Naive thymus-derived CD4-positive, alpha-beta T cell (primary cell): ENCODE results near the gene LTA4H. TPM values are rescaled to one million over a fixed set of nuclear protein-coding genes. Genes with fewer than 3 reads are reported as not detected.

Experiments
- ATAC-seq: fragments of 150-1000 bp; cut with Tn5 transposase; 2 replicates; pipeline ENCODE4 v1.10.0; 2021; ENCODE audit warnings: mild to moderate bottlenecking, moderate library complexity
- CTCF ChIA-PET: fragments of 350-600 bp; sonication (Branson Sonifier 250); formaldehyde crosslinking; loops from one replicate; lab custom pipeline; 2021; ENCODE audit warnings: antibody characterized with exemption; lab: Charles Lee
- POLR2A ChIA-PET: fragments of 350-600 bp; sonication (Branson Sonifier 250); formaldehyde crosslinking; loops from one replicate; lab custom pipeline; 2021; ENCODE audit warnings: antibody characterized with exemption, inconsistent platforms; lab: Charles Lee
- DNase-seq, 9 donors: peaks; one replicate each; pipeline versions ENCODE4 v3.0.0 to v3.0.0-alpha.2; 2020 to 2022; ENCODE audit warnings: mixed read lengths in 1 of 9
- H3K27ac ChIP-seq: one replicate; pipeline ENCODE4 v1.7.0; 2013; ENCODE audit warnings: mild to moderate bottlenecking, low read depth, low read length, moderate library complexity
- H3K27me3 ChIP-seq, 2 donors: one replicate each; pipeline ENCODE4 v1.7.0; 2013; ENCODE audit warnings: low read length in 2 of 2, mild to moderate bottlenecking in 2 of 2, moderate library complexity in 2 of 2; ENCODE audit not compliant: control insufficient read depth in 2 of 2, insufficient read depth in 2 of 2
- H3K36me3 ChIP-seq, 3 experiments: 1 replicate in 2 of 3; 2 replicates in 1 of 3; pipeline ENCODE4 v1.7.0; 2013; ENCODE audit warnings: low read length in 3 of 3, mild to moderate bottlenecking in 3 of 3, moderate library complexity in 1 of 3; ENCODE audit not compliant: insufficient read depth in 3 of 3, control insufficient read depth in 2 of 3
- H3K4me1 ChIP-seq, 2 donors: one replicate each; pipeline ENCODE4 v1.7.0; 2013; ENCODE audit warnings: low read length in 2 of 2, mild to moderate bottlenecking in 2 of 2, moderate library complexity in 1 of 2; ENCODE audit not compliant: control insufficient read depth in 2 of 2, insufficient read depth in 2 of 2
- H3K4me3 ChIP-seq: 2 replicates; pipeline ENCODE4 v1.7.0; 2013; ENCODE audit warnings: mild to moderate bottlenecking, low read length
- H3K9me3 ChIP-seq, 3 experiments: 1 replicate in 2 of 3; 2 replicates in 1 of 3; pipeline ENCODE4 v1.7.0; 2013; ENCODE audit warnings: low read length in 3 of 3; ENCODE audit not compliant: control insufficient read depth in 2 of 3
- H3K27ac Mint-ChIP-seq, 9 donors: one replicate each; pipeline ENCODE4 v1.8.0; 2020 to 2022; ENCODE audit warnings: mixed read lengths in 9 of 9, mild to moderate bottlenecking in 8 of 9, moderate library complexity in 5 of 9, inconsistent platforms in 2 of 9
- H3K27me3 Mint-ChIP-seq, 5 donors: one replicate each; pipeline ENCODE4 v1.8.0; 2021 to 2022; ENCODE audit warnings: mixed read lengths in 5 of 5, mild to moderate bottlenecking in 1 of 5
- H3K36me3 Mint-ChIP-seq, 5 donors: one replicate each; pipeline ENCODE4 v1.8.0; 2020 to 2022; ENCODE audit warnings: mixed read lengths in 5 of 5, mild to moderate bottlenecking in 3 of 5, inconsistent platforms in 1 of 5
- H3K4me1 Mint-ChIP-seq, 7 donors: one replicate each; pipeline ENCODE4 v1.8.0; 2020 to 2022; ENCODE audit warnings: mixed read lengths in 7 of 7, mild to moderate bottlenecking in 3 of 7, inconsistent platforms in 1 of 7
- H3K4me3 Mint-ChIP-seq, 10 donors: one replicate each; pipeline ENCODE4 v1.8.0; 2020 to 2022; ENCODE audit warnings: mild to moderate bottlenecking in 10 of 10, mixed read lengths in 10 of 10, moderate library complexity in 6 of 10, inconsistent platforms in 2 of 10
- H3K9me3 Mint-ChIP-seq, 11 donors: one replicate each; pipeline ENCODE4 v1.8.0; 2020 to 2022; ENCODE audit warnings: mixed read lengths in 11 of 11, mild to moderate bottlenecking in 4 of 11, inconsistent platforms in 1 of 11, moderate library complexity in 1 of 11
- intact Hi-C, 2 donors: fragments of 100-400 bp; cut with micrococcal nuclease; formaldehyde crosslinking; loops; one replicate each; pipeline ENCODE4 v1.15.1; 2023
- polyA plus RNA-seq, 2 donors: library from polyadenylated mRNA; unstranded; fragments of 300-500 nt; fragmentation: Illumina TruSeq; gene quantifications; one replicate each; pipeline ENCODE4 v1.2.3, GENCODE V29; 2021
- total RNA-seq, 6 experiments: library from RNA in 5 of 6; stranded (reverse) in 5 of 6; gene quantifications; 1 replicate in 5 of 6; 2 replicates in 1 of 6; pipeline ENCODE4 v1.2.3 and lab custom pipeline; 2021 to 2026

Gene LTA4H
- total and polyA plus RNA-seq, 7 experiments from 2014 or later = 52.5 to 151 (median 70.8) TPM

GRCh38 chr12:96015672-96016071 is 19.7 kb downstream of the LTA4H start:
- ChIA-PET POLR2A (no interaction called here), CTCF (interaction anchor here (0.6 kb wide), 1 partner anchor 386 kb away, joined by 5 read pairs; no protein-coding TSS in a partner anchor)
- no peak overlapping the region for H3K27ac ChIP-seq
- H3K27ac Mint-ChIP-seq = no peak overlapping the region
- H3K36me3 Mint-ChIP-seq = peaks cover 12 to 59% (median 35%) of the 10 kb centered on the region in 5 donors
- no peak for ATAC-seq
- no peaks in the 10 kb centered on the region for H3K9me3 ChIP-seq
- no peak overlapping the region for H3K4me3 ChIP-seq
- intact Hi-C loops = no loop called here
- H3K36me3 ChIP-seq = peaks cover 9 to 66% (median 23%) of the 10 kb centered on the region in 3 experiments
- H3K27me3 Mint-ChIP-seq = no peaks in the 10 kb centered on the region
- no peaks in the 10 kb centered on the region for H3K27me3 ChIP-seq
- H3K9me3 Mint-ChIP-seq = no peaks in the 10 kb centered on the region
- no peak overlapping the region for H3K4me3 Mint-ChIP-seq
- DNase-seq = no peak
- H3K4me1 Mint-ChIP-seq = no peaks in the 10 kb centered on the region
- no peaks in the 10 kb centered on the region for H3K4me1 ChIP-seq

- ATAC-seq (no peak), DNase-seq (no peak)
- POLR2A ChIA-PET = interaction anchor here (0.5 kb wide), 1 partner anchor 156 kb away, joined by 3 read pairs; no protein-coding TSS in a partner anchor
- CTCF ChIA-PET = interaction anchor here (0.8 to 1.1 kb wide), 2 partner anchors 42 to 118 kb away, joined by 3 read pairs; no protein-coding TSS in a partner anchor
- Histone ChIP-seq H3K27me3 (no peaks in the 10 kb centered on the region), H3K36me3 (peaks cover 9 to 68% (median 23%) of the 10 kb centered on the region in 3 experiments), H3K27ac (no peak overlapping the region), H3K4me1 (no peaks in the 10 kb centered on the region), H3K4me3 (no peak overlapping the region), H3K9me3 (no peaks in the 10 kb centered on the region)
- intact Hi-C loops = no loop called here
- Mint-ChIP-seq H3K9me3 (no peaks in the 10 kb centered on the region), H3K4me3 (no peak overlapping the region), H3K4me1 (no peaks in the 10 kb centered on the region), H3K36me3 (peaks cover 17 to 61% (median 38%) of the 10 kb centered on the region in 5 donors), H3K27ac (no peak overlapping the region), H3K27me3 (no peaks in the 10 kb centered on the region)
These were observed 20.3 kb downstream of the LTA4H start for GRCh38 chr12:96014943-96015599.

- Mint-ChIP-seq H3K4me3 (no peak overlapping the region), H3K27me3 (no peaks in the 10 kb centered on the region), H3K4me1 (no peaks in the 10 kb centered on the region), H3K9me3 (no peaks in the 10 kb centered on the region), H3K36me3 (peaks cover 18 to 50% (median 37%) of the 10 kb centered on the region in 5 donors), H3K27ac (no peak overlapping the region)
- H3K27me3 ChIP-seq = no peaks in the 10 kb centered on the region
- H3K27ac ChIP-seq = no peak overlapping the region
- no peak for DNase-seq
- no peaks in the 10 kb centered on the region for H3K4me1 ChIP-seq
- POLR2A ChIA-PET = interaction anchor here (0.7 kb wide), 1 partner anchor 249 kb away, joined by 5 read pairs; no protein-coding TSS in a partner anchor
- no peak for ATAC-seq
- CTCF ChIA-PET = interaction anchor here (1.0 kb wide), 1 partner anchor 10 kb away, joined by 3 read pairs; no protein-coding TSS in a partner anchor
- no peak overlapping the region for H3K4me3 ChIP-seq
- H3K36me3 ChIP-seq = peaks cover 9 to 75% (median 13%) of the 10 kb centered on the region in 3 experiments
- intact Hi-C loops = no loop called here
- no peaks in the 10 kb centered on the region for H3K9me3 ChIP-seq
These were observed 27.7 kb downstream of the LTA4H start for GRCh38 chr12:96007729-96008128.

GRCh38 chr12:96006727-96007126 is 28.7 kb downstream of the LTA4H start:
- Mint-ChIP-seq H3K36me3 (peaks cover 17 to 45% (median 31%) of the 10 kb centered on the region in 5 donors), H3K27me3 (no peaks in the 10 kb centered on the region), H3K27ac (no peak overlapping the region), H3K9me3 (no peaks in the 10 kb centered on the region), H3K4me3 (no peak overlapping the region), H3K4me1 (no peaks in the 10 kb centered on the region)
- DNase-seq = no peak
- CTCF ChIA-PET = interaction anchor here (1.0 kb wide), 1 partner anchor 9 kb away, joined by 3 read pairs; no protein-coding TSS in a partner anchor
- Histone ChIP-seq H3K27ac (no peak overlapping the region), H3K36me3 (peaks cover under 1 to 71% (median 3%) of the 10 kb centered on the region in 3 experiments), H3K9me3 (no peaks in the 10 kb centered on the region), H3K4me3 (no peak overlapping the region), H3K4me1 (no peaks in the 10 kb centered on the region), H3K27me3 (no peaks in the 10 kb centered on the region)
- POLR2A ChIA-PET = interaction anchor here (0.8 kb wide), 1 partner anchor 64 kb away, joined by 3 read pairs; the partner anchor contains the start of gene CCDC38
- intact Hi-C loops = no loop called here
- ATAC-seq = no peak

- CTCF ChIA-PET = interaction anchor here (6.2 kb wide), 1 partner anchor 82 kb away, joined by 85 read pairs; no protein-coding TSS in a partner anchor
- no peaks in the 10 kb centered on the region for H3K4me1 ChIP-seq
- H3K27me3 ChIP-seq = no peaks in the 10 kb centered on the region
- H3K9me3 ChIP-seq = no peaks in the 10 kb centered on the region
- Mint-ChIP-seq H3K4me3 (no peak overlapping the region), H3K27me3 (no peaks in the 10 kb centered on the region), H3K36me3 (peaks cover 13 to 31% (median 18%) of the 10 kb centered on the region in 5 donors), H3K4me1 (peaks cover 0 to 13% (median 3%) of the 10 kb centered on the region in 7 donors), H3K27ac (no peak overlapping the region), H3K9me3 (no peaks in the 10 kb centered on the region)
- DNase-seq (no peak), ATAC-seq (no peak)
- H3K27ac ChIP-seq = no peak overlapping the region
- H3K36me3 ChIP-seq = peaks cover 0 to 32% (median 0%) of the 10 kb centered on the region in 3 experiments
- POLR2A ChIA-PET = no interaction called here
- intact Hi-C loops = no loop called here
- H3K4me3 ChIP-seq = no peak overlapping the region
These were observed 34.5 kb downstream of the LTA4H start for GRCh38 chr12:96000858-96001257.

- ChIA-PET POLR2A (no interaction called here), CTCF (interaction anchor here (0.8 to 6.2 kb wide), 5 partner anchors 10 to 120 kb away, joined by 3 to 85 read pairs (median 6); no protein-coding TSS in a partner anchor)
These were observed 35.9 kb downstream of the LTA4H start for GRCh38 chr12:95999484-95999883.

More at GRCh38 chr12:95999484-95999883, 35.9 kb downstream of the LTA4H start:
- peaks cover 5 to 20% (median 8%) of the 10 kb centered on the region in 5 donors for H3K36me3 Mint-ChIP-seq
- peaks cover 0 to 13% (median 3%) of the 10 kb centered on the region in 7 donors for H3K4me1 Mint-ChIP-seq
- no peaks in the 10 kb centered on the region for H3K9me3 Mint-ChIP-seq
- Histone ChIP-seq H3K9me3 (no peaks in the 10 kb centered on the region), H3K27me3 (no peaks in the 10 kb centered on the region), H3K27ac (no peak overlapping the region), H3K36me3 (peaks cover 0 to 18% (median 0%) of the 10 kb centered on the region in 3 experiments), H3K4me1 (no peaks in the 10 kb centered on the region), H3K4me3 (no peak overlapping the region)
- intact Hi-C loops = loop anchor here (2.0 to 5.0 kb wide), 4 partner anchors 57 to 179 kb away; partner anchors contain the start of genes SNRPF (in 2 of the 2), AMDHD1 (in 1 of the 2) and CCDC38 (in 1 of the 2)
- H3K27me3 Mint-ChIP-seq = no peaks in the 10 kb centered on the region
- no peak overlapping the region for H3K27ac Mint-ChIP-seq
- no peak for DNase-seq
- ATAC-seq = no peak
- H3K4me3 Mint-ChIP-seq = no peak overlapping the region
